Parathyroid adenoma (tissue), 2 donors: ENCODE results near the gene PCDHGB3.
"Not testable (repeated sequence)": the region's sequence is repeated elsewhere in the genome, so short reads cannot be mapped to it uniquely, and the experiment has no call there.

Experiments
- H2AFZ ChIP-seq: fragments of 300-600 bp; sonication (generic); one replicate; pipeline ENCODE4 v1.7.0; 2017; ENCODE audit warnings: antibody characterized with exemption, mild to moderate bottlenecking
- H3K27ac ChIP-seq: fragments of 300-600 bp; sonication (generic); one replicate; pipeline ENCODE4 v1.7.0; 2017
- H3K27me3 ChIP-seq: fragments of 300-600 bp; sonication (generic); one replicate; pipeline ENCODE4 v1.7.0; 2017; ENCODE audit warnings: low read length; ENCODE audit not compliant: control insufficient read depth, insufficient read depth
- H3K36me3 ChIP-seq: fragments of 300-600 bp; sonication (generic); one replicate; pipeline ENCODE4 v1.7.0; 2017; ENCODE audit warnings: low read length; ENCODE audit not compliant: control insufficient read depth, insufficient read depth
- H3K4me1 ChIP-seq: fragments of 300-600 bp; sonication (generic); one replicate; pipeline ENCODE4 v1.7.0; 2017; ENCODE audit warnings: control low read depth
- H3K4me2 ChIP-seq: fragments of 300-600 bp; sonication (generic); one replicate; pipeline ENCODE4 v1.7.0; 2017; ENCODE audit warnings: low read length
- H3K4me3 ChIP-seq: fragments of 300-600 bp; sonication (generic); one replicate; pipeline ENCODE4 v1.7.0; 2017; ENCODE audit warnings: low read depth, low read length
- H3K79me2 ChIP-seq: fragments of 300-600 bp; sonication (generic); one replicate; pipeline ENCODE4 v1.7.0; 2017; ENCODE audit warnings: control low read depth
- H3K9ac ChIP-seq: fragments of 300-600 bp; sonication (generic); one replicate; pipeline ENCODE4 v1.7.0; 2017; ENCODE audit warnings: mild to moderate bottlenecking
- H3K9me3 ChIP-seq: fragments of 300-600 bp; sonication (generic); one replicate; pipeline ENCODE4 v1.7.0; 2017; ENCODE audit warnings: low read length; ENCODE audit not compliant: control insufficient read depth
- TF ChIP-seq, protein P1 (sequence below): fragments of 300-600 bp; sonication (generic); IDR thresholded peaks from one replicate; pipeline ENCODE4 v1.7.0; 2017; ENCODE audit warnings: antibody characterized with exemption, mild to moderate bottlenecking
- donor health status: primary hyperparathyroidism.

Gene PCDHGB3

DNA sequence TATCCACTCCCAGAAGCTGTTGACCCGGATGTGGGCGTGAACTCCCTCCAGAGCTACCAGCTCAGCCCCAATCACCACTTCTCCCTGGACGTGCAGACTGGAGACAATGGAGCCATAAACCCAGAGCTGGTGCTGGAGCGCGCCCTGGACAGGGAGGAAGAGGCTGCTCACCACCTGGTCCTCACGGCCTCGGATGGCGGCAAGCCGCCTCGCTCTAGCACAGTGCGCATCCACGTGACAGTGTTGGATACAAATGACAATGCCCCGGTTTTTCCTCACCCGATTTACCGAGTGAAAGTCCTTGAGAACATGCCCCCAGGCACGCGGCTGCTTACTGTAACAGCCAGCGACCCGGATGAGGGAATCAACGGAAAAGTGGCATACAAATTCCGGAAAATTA lies 23.2 kb downstream of the PCDHGB3 start:
- Histone ChIP-seq H3K9me3 (no peaks in the 10 kb centered on the region), H3K4me1 (no peaks in the 10 kb centered on the region), H2AFZ (no peak overlapping the region), H3K9ac (no peak overlapping the region), H3K4me3 (no peak overlapping the region), H3K36me3 (peaks cover 3% of the 10 kb centered on the region), H3K27ac (no peak overlapping the region), H3K79me2 (no peaks in the 10 kb centered on the region), H3K27me3 (no peaks in the 10 kb centered on the region), H3K4me2 (no peak overlapping the region)
- TF ChIP-seq, protein P1, sequence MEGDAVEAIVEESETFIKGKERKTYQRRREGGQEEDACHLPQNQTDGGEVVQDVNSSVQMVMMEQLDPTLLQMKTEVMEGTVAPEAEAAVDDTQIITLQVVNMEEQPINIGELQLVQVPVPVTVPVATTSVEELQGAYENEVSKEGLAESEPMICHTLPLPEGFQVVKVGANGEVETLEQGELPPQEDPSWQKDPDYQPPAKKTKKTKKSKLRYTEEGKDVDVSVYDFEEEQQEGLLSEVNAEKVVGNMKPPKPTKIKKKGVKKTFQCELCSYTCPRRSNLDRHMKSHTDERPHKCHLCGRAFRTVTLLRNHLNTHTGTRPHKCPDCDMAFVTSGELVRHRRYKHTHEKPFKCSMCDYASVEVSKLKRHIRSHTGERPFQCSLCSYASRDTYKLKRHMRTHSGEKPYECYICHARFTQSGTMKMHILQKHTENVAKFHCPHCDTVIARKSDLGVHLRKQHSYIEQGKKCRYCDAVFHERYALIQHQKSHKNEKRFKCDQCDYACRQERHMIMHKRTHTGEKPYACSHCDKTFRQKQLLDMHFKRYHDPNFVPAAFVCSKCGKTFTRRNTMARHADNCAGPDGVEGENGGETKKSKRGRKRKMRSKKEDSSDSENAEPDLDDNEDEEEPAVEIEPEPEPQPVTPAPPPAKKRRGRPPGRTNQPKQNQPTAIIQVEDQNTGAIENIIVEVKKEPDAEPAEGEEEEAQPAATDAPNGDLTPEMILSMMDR = no peak

DNA sequence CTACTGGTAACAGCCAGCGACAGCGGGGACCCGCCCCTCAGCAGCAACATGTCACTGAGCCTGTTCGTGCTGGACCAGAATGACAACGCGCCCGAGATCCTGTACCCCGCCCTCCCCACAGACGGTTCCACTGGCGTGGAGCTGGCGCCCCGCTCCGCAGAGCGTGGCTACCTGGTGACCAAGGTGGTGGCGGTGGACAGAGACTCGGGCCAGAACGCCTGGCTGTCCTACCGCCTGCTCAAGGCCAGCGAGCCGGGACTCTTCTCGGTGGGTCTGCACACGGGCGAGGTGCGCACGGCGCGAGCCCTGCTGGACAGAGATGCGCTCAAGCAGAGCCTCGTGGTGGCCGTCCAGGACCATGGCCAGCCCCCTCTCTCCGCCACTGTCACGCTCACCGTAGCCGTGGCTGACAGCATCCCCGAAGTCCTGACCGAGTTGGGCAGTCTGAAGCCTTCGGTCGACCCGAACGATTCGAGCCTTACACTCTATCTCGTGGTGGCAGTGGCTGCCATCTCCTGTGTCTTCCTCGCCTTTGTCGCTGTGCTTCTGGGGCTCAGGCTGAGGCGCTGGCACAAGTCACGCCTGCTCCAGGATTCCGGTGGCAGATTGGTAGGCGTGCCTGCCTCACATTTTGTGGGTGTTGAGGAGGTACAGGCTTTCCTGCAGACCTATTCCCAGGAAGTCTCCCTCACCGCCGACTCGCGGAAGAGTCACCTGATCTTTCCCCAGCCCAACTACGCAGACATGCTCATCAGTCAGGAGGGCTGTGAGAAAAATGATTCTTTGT lies 24.6 kb downstream of the PCDHGB3 start:
- not testable (repeated sequence) for H3K4me3 ChIP-seq, H3K36me3 ChIP-seq, H3K27ac ChIP-seq, H3K4me2 ChIP-seq, H3K4me1 ChIP-seq, H3K9ac ChIP-seq, H2AFZ ChIP-seq, H3K27me3 ChIP-seq, H3K9me3 ChIP-seq, H3K79me2 ChIP-seq

DNA sequence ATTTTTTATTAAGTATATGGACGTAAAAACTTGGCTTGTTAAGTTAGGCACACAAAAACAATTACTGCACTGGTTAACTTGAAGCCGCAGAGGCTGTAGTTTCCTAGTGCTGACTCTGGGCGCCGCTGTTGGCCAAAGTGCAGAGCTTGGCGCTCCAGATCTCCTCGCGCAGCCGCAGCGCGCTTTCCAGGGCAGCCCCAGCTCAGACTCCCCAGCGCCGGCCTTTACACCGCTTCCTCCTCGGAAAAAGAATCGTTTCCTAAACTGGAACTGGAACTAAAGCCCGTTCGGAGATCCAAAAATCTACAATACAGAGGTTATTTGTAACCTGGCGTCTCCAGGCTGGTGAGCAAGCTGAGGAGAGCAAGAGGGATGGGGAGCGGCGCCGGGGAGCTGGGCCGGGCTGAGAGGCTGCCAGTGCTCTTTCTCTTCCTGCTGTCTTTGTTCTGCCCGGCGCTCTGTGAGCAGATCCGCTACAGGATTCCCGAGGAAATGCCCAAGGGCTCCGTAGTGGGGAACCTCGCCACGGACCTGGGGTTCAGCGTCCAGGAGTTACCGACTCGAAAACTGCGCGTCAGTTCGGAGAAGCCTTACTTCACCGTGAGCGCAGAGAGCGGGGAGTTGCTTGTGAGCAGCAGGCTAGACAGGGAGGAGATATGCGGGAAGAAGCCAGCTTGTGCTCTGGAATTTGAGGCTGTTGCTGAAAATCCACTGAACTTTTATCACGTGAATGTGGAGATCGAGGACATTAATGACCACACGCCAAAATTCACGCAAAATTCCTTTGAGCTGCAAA lies 27.9 kb downstream of the PCDHGB3 start, which contains the start of gene PCDHGB5:
Gene PCDHGB5, plus strand, starts transcription at position 192 of the 796 bp plus-strand sequence. Its CDS starts 181 bp downstream, at position 373.
- TF ChIP-seq, protein P1 = peak; percentile 44
- not testable (repeated sequence) for H3K4me2 ChIP-seq, H3K36me3 ChIP-seq, H3K4me1 ChIP-seq, H3K79me2 ChIP-seq, H2AFZ ChIP-seq, H3K9ac ChIP-seq, H3K9me3 ChIP-seq, H3K27me3 ChIP-seq
- peak within 1 kb of the TSS; percentile 60 for H3K27ac ChIP-seq
- H3K4me3 ChIP-seq = peak within 1 kb of the TSS; percentile 41

DNA sequence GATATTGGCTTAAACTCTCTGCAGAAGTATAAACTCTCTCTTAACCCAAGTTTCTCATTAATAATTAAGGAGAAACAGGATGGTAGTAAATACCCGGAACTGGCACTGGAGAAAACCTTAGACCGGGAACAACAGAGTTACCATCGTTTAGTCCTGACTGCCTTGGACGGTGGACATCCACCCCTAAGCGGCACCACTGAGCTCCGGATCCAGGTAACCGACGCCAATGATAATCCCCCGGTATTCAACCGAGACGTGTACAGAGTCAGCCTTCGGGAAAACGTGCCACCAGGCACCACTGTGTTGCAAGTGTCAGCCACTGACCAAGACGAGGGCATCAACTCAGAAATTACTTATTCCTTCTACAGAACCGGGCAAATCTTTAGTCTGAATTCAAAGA lies 28.6 kb downstream of the PCDHGB3 start:
- no peak overlapping the region for H2AFZ ChIP-seq
- no peak overlapping the region for H3K9ac ChIP-seq
- no peaks in the 10 kb centered on the region for H3K4me1 ChIP-seq
- no peaks in the 10 kb centered on the region for H3K79me2 ChIP-seq
- TF ChIP-seq, protein P1 = no peak
- H3K4me2 ChIP-seq = no peak overlapping the region
- no peaks in the 10 kb centered on the region for H3K36me3 ChIP-seq
- no peak overlapping the region for H3K4me3 ChIP-seq
- H3K27me3 ChIP-seq = no peaks in the 10 kb centered on the region
- H3K9me3 ChIP-seq = peaks cover 5% of the 10 kb centered on the region
- H3K27ac ChIP-seq = no peak overlapping the region

DNA sequence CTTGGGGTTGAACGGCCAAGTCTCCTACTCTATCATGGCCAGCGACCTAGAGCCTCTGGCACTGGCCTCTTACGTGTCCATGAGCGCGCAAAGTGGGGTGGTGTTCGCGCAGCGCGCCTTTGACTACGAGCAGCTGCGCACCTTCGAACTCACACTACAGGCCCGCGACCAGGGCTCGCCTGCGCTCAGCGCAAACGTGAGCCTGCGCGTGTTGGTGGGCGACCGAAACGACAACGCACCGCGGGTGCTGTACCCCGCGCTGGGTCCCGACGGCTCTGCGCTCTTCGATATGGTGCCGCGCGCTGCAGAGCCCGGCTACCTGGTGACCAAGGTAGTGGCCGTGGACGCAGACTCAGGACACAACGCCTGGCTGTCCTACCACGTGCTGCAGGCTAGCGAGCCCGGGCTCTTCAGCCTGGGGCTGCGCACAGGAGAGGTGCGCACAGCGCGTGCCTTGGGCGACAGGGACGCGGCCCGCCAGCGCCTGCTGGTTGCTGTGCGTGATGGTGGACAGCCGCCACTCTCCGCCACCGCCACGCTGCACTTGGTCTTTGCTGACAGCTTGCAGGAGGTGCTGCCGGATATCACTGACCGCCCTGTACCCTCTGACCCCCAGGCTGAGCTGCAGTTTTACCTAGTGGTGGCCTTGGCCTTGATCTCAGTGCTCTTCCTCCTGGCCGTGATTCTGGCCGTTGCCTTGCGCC lies 29.7 kb downstream of the PCDHGB3 start:
- Histone ChIP-seq H2AFZ (no peak overlapping the region), H3K36me3 (no peaks in the 10 kb centered on the region), H3K27me3 (no peaks in the 10 kb centered on the region), H3K27ac (no peak overlapping the region), H3K9me3 (peaks cover 9% of the 10 kb centered on the region), H3K4me1 (no peaks in the 10 kb centered on the region), H3K4me2 (no peak overlapping the region), H3K79me2 (no peaks in the 10 kb centered on the region), H3K4me3 (no peak overlapping the region), H3K9ac (no peak overlapping the region)
- TF ChIP-seq, protein P1 = no peak
